Gastroesophageal sphincter (tissue), 3 donors: ENCODE data around the gene TSPEAR.

Source experiments
- CTCF ChIP-seq, 4 experiments: fragments of 200-600 bp in 2 of 4; fragments of 450-650 bp in 2 of 4; sonication (generic) in 1 of 4; IDR thresholded peaks; one replicate each; pipeline ENCODE4 v1.5.1; 2017 to 2019; ENCODE audit warnings: antibody characterized with exemption in 4 of 4, mild to moderate bottlenecking in 2 of 4, moderate library complexity in 2 of 4
- EP300 ChIP-seq: sonication (generic); formaldehyde crosslinking; IDR thresholded peaks from one replicate; pipeline ENCODE4 v1.6.1; 2017; ENCODE audit warnings: antibody characterized with exemption, mild to moderate bottlenecking
- POLR2A ChIP-seq, 2 donors: fragments of 450-650 bp; IDR thresholded peaks; one replicate each; pipeline ENCODE4 v1.6.1; 2017; ENCODE audit warnings: antibody characterized with exemption in 2 of 2, mild to moderate bottlenecking in 2 of 2, moderate library complexity in 1 of 2
- POLR2AphosphoS5 ChIP-seq: sonication (generic); formaldehyde crosslinking; IDR thresholded peaks from one replicate; pipeline ENCODE4 v1.6.1; 2017; ENCODE audit warnings: antibody characterized with exemption

GRCh38 chr21:44490405-44490804 is 221.0 kb downstream of the TSPEAR start:
- TF ChIP-seq POLR2AphosphoS5, result no peak
- TF ChIP-seq POLR2A (IDR thresholded peaks at IDR 0.05), result no peak
- no peak for TF ChIP-seq CTCF (IDR thresholded peaks at IDR 0.05)
- no peak for TF ChIP-seq EP300
